DND-41 (cell line): ENCODE measurements around the gene CDKN2D.
A peak's percentile ranks its signal among the peaks of the same experiment; 100 is the strongest.

Experiments
- ATAC-seq: fragments of 200-7000 bp; cut with Tn5 transposase; 3 replicates; pipeline ENCODE4 v1.9.1; 2021; ENCODE audit warnings: low read depth; ENCODE audit not compliant: insufficient read depth
- DNase-seq: peaks from one replicate; pipeline ENCODE4 v3.0.0-alpha.2; 2020
- H2AFZ ChIP-seq: 2 replicates; pipeline ENCODE4 v1.6.0; 2012; ENCODE audit warnings: low read depth, low read length
- H3K27ac ChIP-seq: 2 replicates; pipeline ENCODE4 v1.5.1; 2012; ENCODE audit warnings: low read length, inconsistent platforms
- H3K27me3 ChIP-seq: fragments of 200-600 bp; sonication (generic); 2 replicates; pipeline ENCODE4 v1.6.0; 2012; ENCODE audit warnings: low read length, mild to moderate bottlenecking, inconsistent platforms; ENCODE audit not compliant: insufficient read depth, poor library complexity
- H3K36me3 ChIP-seq: 2 replicates; pipeline ENCODE4 v1.5.1; 2012; ENCODE audit warnings: low read length, inconsistent platforms; ENCODE audit not compliant: insufficient read depth
- H3K4me1 ChIP-seq: 2 replicates; pipeline ENCODE4 v1.5.1; 2012; ENCODE audit warnings: mild to moderate bottlenecking, low read length; ENCODE audit not compliant: insufficient read depth
- H3K4me2 ChIP-seq: 2 replicates; pipeline ENCODE4 v1.6.0; 2012; ENCODE audit warnings: mild to moderate bottlenecking, moderate library complexity, low read length, inconsistent platforms; ENCODE audit not compliant: insufficient read depth
- H3K4me3 ChIP-seq, 2 experiments: fragments of 200-600 bp in 1 of 2; shearing (Covaris generic) in 1 of 2; 2 replicates each; pipeline ENCODE4 v1.5.1; 2012 to 2016; ENCODE audit warnings: inconsistent platforms in 2 of 2, low read length in 2 of 2, mild to moderate bottlenecking in 2 of 2, low read depth in 1 of 2, moderate library complexity in 1 of 2
- H3K79me2 ChIP-seq: 2 replicates; pipeline ENCODE4 v1.6.0; 2012; ENCODE audit warnings: low read length, inconsistent platforms; ENCODE audit not compliant: insufficient read depth
- H3K9ac ChIP-seq: 2 replicates; pipeline ENCODE4 v1.6.0; 2012; ENCODE audit warnings: low read depth, mild to moderate bottlenecking, inconsistent platforms, low read length, moderate library complexity
- H3K9me3 ChIP-seq: 2 replicates; pipeline ENCODE4 v1.5.1; 2012; ENCODE audit warnings: low read length, moderate library complexity, mild to moderate bottlenecking, inconsistent platforms; ENCODE audit not compliant: insufficient read depth, severe bottlenecking
- H4K20me1 ChIP-seq: 2 replicates; pipeline ENCODE4 v1.6.0; 2012; ENCODE audit warnings: low read length; ENCODE audit not compliant: insufficient read depth
- EZH2 ChIP-seq: IDR thresholded peaks from 3 replicates; pipeline ENCODE4 v1.6.1; 2012; ENCODE audit warnings: borderline replicate concordance, low read depth, mild to moderate bottlenecking, moderate library complexity, low read length, inconsistent platforms; ENCODE audit not compliant: severe bottlenecking
- TF ChIP-seq, protein P1 (sequence below): IDR thresholded peaks from 2 replicates; pipeline ENCODE4 v1.5.1; 2012; ENCODE audit warnings: borderline replicate concordance, low read length, moderate library complexity, mild to moderate bottlenecking; ENCODE audit not compliant: poor library complexity, severe bottlenecking; ENCODE audit errors: extremely low read depth

The CDKN2D gene

GRCh38 chr19:10580979-10581631 lies 12.3 kb upstream of the CDKN2D start:
- Histone ChIP-seq H3K4me3 (no peak overlapping the region), H2AFZ (peak overlapping the region; percentile 60), H3K4me1 (peaks cover 7% of the 10 kb centered on the region), H3K4me2 (peak overlapping the region; percentile 50; the same call in 1 of the 2 replicates), H4K20me1 (no peaks in the 10 kb centered on the region), H3K27me3 (no peaks in the 10 kb centered on the region), H3K79me2 (no peaks in the 10 kb centered on the region), H3K9me3 (no peaks in the 10 kb centered on the region), H3K27ac (no peak overlapping the region), H3K36me3 (no peaks in the 10 kb centered on the region), H3K9ac (no peak overlapping the region)
- no peak for TF ChIP-seq EZH2
- TF ChIP-seq, protein P1, sequence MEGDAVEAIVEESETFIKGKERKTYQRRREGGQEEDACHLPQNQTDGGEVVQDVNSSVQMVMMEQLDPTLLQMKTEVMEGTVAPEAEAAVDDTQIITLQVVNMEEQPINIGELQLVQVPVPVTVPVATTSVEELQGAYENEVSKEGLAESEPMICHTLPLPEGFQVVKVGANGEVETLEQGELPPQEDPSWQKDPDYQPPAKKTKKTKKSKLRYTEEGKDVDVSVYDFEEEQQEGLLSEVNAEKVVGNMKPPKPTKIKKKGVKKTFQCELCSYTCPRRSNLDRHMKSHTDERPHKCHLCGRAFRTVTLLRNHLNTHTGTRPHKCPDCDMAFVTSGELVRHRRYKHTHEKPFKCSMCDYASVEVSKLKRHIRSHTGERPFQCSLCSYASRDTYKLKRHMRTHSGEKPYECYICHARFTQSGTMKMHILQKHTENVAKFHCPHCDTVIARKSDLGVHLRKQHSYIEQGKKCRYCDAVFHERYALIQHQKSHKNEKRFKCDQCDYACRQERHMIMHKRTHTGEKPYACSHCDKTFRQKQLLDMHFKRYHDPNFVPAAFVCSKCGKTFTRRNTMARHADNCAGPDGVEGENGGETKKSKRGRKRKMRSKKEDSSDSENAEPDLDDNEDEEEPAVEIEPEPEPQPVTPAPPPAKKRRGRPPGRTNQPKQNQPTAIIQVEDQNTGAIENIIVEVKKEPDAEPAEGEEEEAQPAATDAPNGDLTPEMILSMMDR = peak; percentile 100
- DNase-seq (peak; percentile 90), ATAC-seq (peak; percentile 96)

- Histone ChIP-seq H3K9me3 (no peaks in the 10 kb centered on the region), H3K4me1 (peaks cover 7% of the 10 kb centered on the region), H3K4me2 (no peak overlapping the region), H3K4me3 (no peak overlapping the region), H3K9ac (no peak overlapping the region), H2AFZ (no peak overlapping the region), H3K27me3 (no peaks in the 10 kb centered on the region), H3K79me2 (no peaks in the 10 kb centered on the region), H4K20me1 (no peaks in the 10 kb centered on the region), H3K27ac (no peak overlapping the region), H3K36me3 (no peaks in the 10 kb centered on the region)
- DNase-seq (no peak), ATAC-seq (no peak)
- TF ChIP-seq, protein P1 = no peak
- no peak for TF ChIP-seq EZH2
These were observed 9.2 kb upstream of the CDKN2D start for GRCh38 chr19:10577951-10578350.

GRCh38 chr19:10575011-10575716 lies 6.4 kb upstream of the CDKN2D start:
- DNase-seq (no peak), ATAC-seq (no peak)
- Histone ChIP-seq H3K9ac (no peak overlapping the region), H4K20me1 (no peaks in the 10 kb centered on the region), H2AFZ (no peak overlapping the region), H3K27ac (no peak overlapping the region), H3K27me3 (no peaks in the 10 kb centered on the region), H3K79me2 (no peaks in the 10 kb centered on the region; the same call in 1 of the 2 replicates), H3K4me2 (no peak overlapping the region), H3K4me1 (peaks cover 13% of the 10 kb centered on the region), H3K36me3 (no peaks in the 10 kb centered on the region), H3K9me3 (no peaks in the 10 kb centered on the region), H3K4me3 (no peak overlapping the region)
- no peak for TF ChIP-seq EZH2
- TF ChIP-seq, protein P1 = no peak
